ENCODE data around the gene FRMD4A.

DNA sequence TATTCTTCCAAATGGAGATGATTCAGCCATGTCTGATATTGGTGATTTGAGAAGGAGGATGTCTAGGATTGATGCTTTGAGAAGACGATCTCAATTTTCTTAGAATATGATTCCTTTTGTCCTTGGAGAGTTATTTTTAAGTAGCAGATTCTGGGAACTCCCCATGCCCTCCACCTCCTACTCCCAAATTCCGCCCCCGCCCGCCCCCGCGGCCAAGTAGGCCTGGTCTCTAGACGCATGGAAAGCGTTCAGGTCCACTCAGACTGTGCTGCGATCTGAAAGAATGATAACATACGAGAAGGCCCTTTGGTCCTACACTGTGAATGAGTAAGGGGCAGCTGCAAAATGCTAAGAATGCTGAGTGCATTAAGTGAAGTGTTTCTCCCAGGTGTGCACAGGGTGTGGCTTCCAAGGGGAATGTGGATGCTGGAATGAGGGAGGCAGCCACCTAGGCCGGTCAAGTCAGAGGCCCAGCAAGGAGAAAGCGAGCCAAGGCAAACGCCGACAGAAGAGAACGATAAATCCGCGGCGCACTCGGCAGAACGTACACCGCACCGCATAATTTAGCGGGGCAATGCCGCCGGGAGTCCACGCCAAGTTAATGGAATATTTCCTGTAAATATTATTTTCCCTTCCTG is 601.7 kb downstream of the FRMD4A start:
- TF ChIP-seq EZH2phosphoT487 (IDR thresholded peaks at IDR 0.05; ENCODE audit: insufficient read depth, low read depth) (no peak), EZH2 (IDR thresholded peaks at IDR 0.05; ENCODE audit: insufficient read depth, poor library complexity, severe bottlenecking) (no peak)
